GM12878 (cell line): ENCODE measurements around the gene PLCG2. TPM values are rescaled to one million over a fixed set of nuclear protein-coding genes. Genes with fewer than 3 reads are reported as not detected.

Experiments used
- ATAC-seq: fragments of 200-7000 bp; cut with Tn5 transposase; 3 replicates; pipeline ENCODE4 v1.9.1; 2020; ENCODE audit warnings: mild to moderate bottlenecking, moderate library complexity
- BruUV-seq: library from RNA; stranded (reverse); fragments of 400-500 nt; replicated peaks from 2 replicates; lab custom pipeline; 2021; lab: Mats Ljungman, UMichigan
- CTCF ChIA-PET: fragments of 300-600 bp; sonication (Branson Sonifier 250); formaldehyde crosslinking; extraction: SDS; loops from one replicate; lab custom pipeline; 2021; ENCODE audit warnings: inconsistent platforms; lab: Yijun Ruan, JAX
- POLR2A ChIA-PET: fragments of 350-600 bp; formaldehyde crosslinking; extraction: SDS; loops from one replicate; lab custom pipeline; 2021; ENCODE audit warnings: inconsistent platforms; lab: Charles Lee
- RAD21 ChIA-PET: fragments of 300-600 bp; sonication (Branson Sonifier 250); formaldehyde crosslinking; loops from one replicate; lab custom pipeline; 2023; ENCODE audit warnings: antibody characterized with exemption; ENCODE audit not compliant: unreplicated experiment; lab: Charles Lee
- SMC1A ChIA-PET: fragments of 300-600 bp; sonication (Branson Sonifier 250); formaldehyde crosslinking; loops from one replicate; lab custom pipeline; 2023; ENCODE audit not compliant: unreplicated experiment, uncharacterized antibody; lab: Charles Lee
- DNase-seq: peaks from one replicate; pipeline ENCODE4 v3.0.0-alpha.2; 2011; ENCODE audit warnings: low read depth, low spot score
- FAIRE-seq: peaks from 3 replicates; lab custom pipeline; 2011; peaks lifted over from hg19 to GRCh38; lab: Jason Lieb, UNC
- H2AFZ ChIP-seq: 2 replicates; pipeline ENCODE4 v1.6.0; 2011; ENCODE audit warnings: low read depth, low read length, control low read depth; ENCODE audit not compliant: control insufficient read depth
- H3K27ac ChIP-seq: 2 replicates; pipeline ENCODE4 v1.5.1; 2011; ENCODE audit warnings: control low read depth; ENCODE audit not compliant: control insufficient read depth, insufficient read depth
- H3K27me3 ChIP-seq, 2 experiments: replicated peaks in 1 of 2; 2 replicates each; pipeline versions ENCODE4 v1.6.0 to v1.6.1; 2011; ENCODE audit warnings: low read length in 1 of 2; ENCODE audit not compliant: control insufficient read depth in 2 of 2, insufficient read depth in 2 of 2
- H3K36me3 ChIP-seq, 2 experiments: 2 replicates each; pipeline ENCODE4 v1.5.1; 2011; ENCODE audit warnings: low read length in 1 of 2; ENCODE audit not compliant: control insufficient read depth in 2 of 2, insufficient read depth in 2 of 2
- H3K4me1 ChIP-seq: 2 replicates; pipeline ENCODE4 v1.6.1; 2011; ENCODE audit warnings: mild to moderate bottlenecking, low read length, moderate library complexity, mixed read lengths; ENCODE audit not compliant: control insufficient read depth, insufficient read depth
- H3K4me2 ChIP-seq: 2 replicates; pipeline ENCODE4 v1.6.0; 2011; ENCODE audit warnings: control low read depth; ENCODE audit not compliant: control insufficient read depth, insufficient read depth
- H3K4me3 ChIP-seq: fragments of 200-600 bp; sonication (generic); 2 replicates; pipeline ENCODE4 v1.5.1; 2016
- H3K79me2 ChIP-seq: 2 replicates; pipeline ENCODE4 v1.6.0; 2011; ENCODE audit warnings: low read length; ENCODE audit not compliant: control insufficient read depth, insufficient read depth
- H3K9ac ChIP-seq: 2 replicates; pipeline ENCODE4 v1.8.0; 2011; ENCODE audit warnings: low read length, control low read depth, mixed read lengths; ENCODE audit not compliant: control insufficient read depth, insufficient read depth
- H3K9me3 ChIP-seq: replicated peaks from 3 replicates; pipeline ENCODE4 v1.5.1; 2011; ENCODE audit warnings: mild to moderate bottlenecking, low read length; ENCODE audit not compliant: control insufficient read depth, insufficient read depth
- H4K20me1 ChIP-seq: 2 replicates; pipeline ENCODE4 v1.6.0; 2011; ENCODE audit not compliant: control insufficient read depth, insufficient read depth
- ATF2 ChIP-seq: IDR thresholded peaks from 2 replicates; pipeline ENCODE4 v1.6.1; 2012; ENCODE audit warnings: low read length, inconsistent platforms
- BMI1 ChIP-seq: fragments of 450-650 bp; IDR thresholded peaks from 2 replicates; pipeline ENCODE4 v1.6.1; 2016; ENCODE audit warnings: mild to moderate bottlenecking, moderate library complexity, borderline replicate concordance
- E4F1 ChIP-seq: fragments of 450-650 bp; IDR thresholded peaks from 2 replicates; pipeline ENCODE4 v1.6.1; 2018; ENCODE audit warnings: borderline replicate concordance, mild to moderate bottlenecking; ENCODE audit not compliant: partially characterized antibody
- NFIC ChIP-seq: IDR thresholded peaks from 2 replicates; pipeline ENCODE4 v1.6.1; 2012; ENCODE audit warnings: low read depth, mild to moderate bottlenecking, inconsistent platforms, low read length, moderate library complexity
- PKNOX1 ChIP-seq: fragments of 450-650 bp; IDR thresholded peaks from 2 replicates; pipeline ENCODE4 v1.6.1; 2016; ENCODE audit warnings: mild to moderate bottlenecking
- RFX5 ChIP-seq: IDR thresholded peaks from 2 replicates; pipeline ENCODE4 v1.6.1; 2011; ENCODE audit warnings: low read depth, low read length, improper control_type of control experiment
- SIX5 ChIP-seq: IDR thresholded peaks from 2 replicates; pipeline ENCODE4 v1.6.1; 2011; ENCODE audit warnings: mild to moderate bottlenecking, low read depth, low read length, moderate library complexity; ENCODE audit not compliant: severe bottlenecking
- SRF ChIP-seq, 2 experiments: IDR thresholded peaks; 2 replicates each; pipeline ENCODE4 v1.6.1; 2011; ENCODE audit warnings: low read depth in 2 of 2, low read length in 2 of 2, mild to moderate bottlenecking in 1 of 2, moderate library complexity in 1 of 2
- SUZ12 ChIP-seq: fragments of 200-600 bp; sonication (generic); IDR thresholded peaks from one replicate; pipeline ENCODE4 v1.6.1; 2018; ENCODE audit warnings: antibody characterized with exemption, mild to moderate bottlenecking; ENCODE audit not compliant: unreplicated experiment
- ZBED1 ChIP-seq: IDR thresholded peaks from 2 replicates; pipeline ENCODE4 v1.6.1; 2016; ENCODE audit warnings: borderline replicate concordance
- ZBTB11 ChIP-seq: fragments of 450-650 bp; formaldehyde crosslinking; IDR thresholded peaks from 2 replicates; pipeline ENCODE4 v1.5.0; 2022; ENCODE audit warnings: mild to moderate bottlenecking, missing genetic modification characterization
- WGBS: methylation state at CpG from one replicate; pipeline ENCODE4 v1.1.6; 2016; ENCODE audit warnings: low lambda C conversion rate; ENCODE audit not compliant: insufficient replicate concordance, insufficient coverage; ENCODE audit errors: missing lambda C conversion rate; 5-methylcytosine and 5-hydroxymethylcytosine counted together
- in situ Hi-C: fragments of 300-500 bp; cut with MboI; formaldehyde crosslinking; loops from 9 replicates; pipeline ENCODE4 v1.14.3; 2018; ENCODE audit warnings: mixed read lengths
- intact Hi-C: fragments of 100-400 bp; cut with micrococcal nuclease; formaldehyde crosslinking; loops from one replicate; pipeline ENCODE4 v1.14.2; 2022; ENCODE audit not compliant: unreplicated experiment
- polyA plus RNA-seq, 11 experiments: library from polyadenylated mRNA; depleted of rRNA in 4 of 11; unstranded in 6 of 11; stranded (reverse) in 5 of 11; fragments of >200 nt; fragmentation: Nextera tagmentation in 4 of 11; fragmentation: Illumina TruSeq in 1 of 11; extraction: Ambion mirVana in 4 of 11; extraction: Trizol in 1 of 11; gene quantifications; 1 replicate in 1 of 11; 2 replicates in 10 of 11; pipeline versions ENCODE4 v1.2.1 to v1.2.3, GENCODE V29; 2011 to 2016; ENCODE audit warnings: inconsistent platforms in 2 of 11, missing spikeins in 2 of 11, low read depth in 1 of 11
- total RNA-seq, 4 experiments: library from RNA; depleted of rRNA in 3 of 4; stranded (reverse); fragments of >200 nt in 3 of 4; fragmentation: Illumina TruSeq in 1 of 4; extraction: Trizol in 1 of 4; gene quantifications; 2 replicates each; pipeline versions ENCODE4 v1.2.1 to v1.2.3, GENCODE V29; 2013 to 2021

PLCG2 gene
- total and polyA plus RNA-seq, 10 of the 15 experiments (the other 5 are each of a cell fraction or from before 2014, with no cell fraction given) = 47.6 to 256 (median 149) TPM

- TF ChIP-seq SRF (IDR thresholded peaks at IDR 0.05; ENCODE audit: low read depth in 2 of 2, low read length in 2 of 2) (no peak), E4F1 (no peak), BMI1 (no peak), NFIC (no peak), ATF2 (no peak), SUZ12 (no peak)
Observed at GRCh38 chr16:81817789-81818567, 38.9 kb downstream of the PLCG2 start (continued).

- CTCF ChIA-PET = interaction anchor here (0.7 to 4.3 kb wide), 17 partner anchors 9 to 378 kb away, joined by 3 to 40 read pairs (median 5); partner anchors contain the start of gene PLCG2
- SMC1A ChIA-PET = interaction anchor here (0.6 to 8.4 kb wide), 21 partner anchors 11 to 338 kb away, joined by 3 to 135 read pairs (median 6); partner anchors contain the start of gene PLCG2
- peak overlapping the region; percentile 98 for H3K27ac ChIP-seq
- 0% methylated on average over 1 of the region's 1 CpG for WGBS
- H3K4me3 ChIP-seq = peak overlapping the region; percentile 38; the same call in 1 of the 2 replicates
- H3K9ac ChIP-seq = peak overlapping the region; percentile 84
- peaks cover 88% of the 10 kb centered on the region for H3K4me1 ChIP-seq
- ATAC-seq (no peak), DNase-seq (no peak), FAIRE-seq (no peak)
- no peaks in the 10 kb centered on the region for H4K20me1 ChIP-seq
- in situ Hi-C loops = no loop called here
- intact Hi-C loops = loop anchor here (5.0 to 10.0 kb wide), 2 partner anchors 54 to 334 kb away; no protein-coding TSS in a partner anchor
- H3K4me2 ChIP-seq = peak overlapping the region; percentile 92
- H2AFZ ChIP-seq = no peak overlapping the region
- H3K9me3 ChIP-seq = peaks cover 1% of the 10 kb centered on the region; the same call in 1 of the 3 replicates
- no peaks in the 10 kb centered on the region for H3K27me3 ChIP-seq
- H3K36me3 ChIP-seq = peaks cover 4% of the 10 kb centered on the region in 2 experiments; a peak in 2 of 4 replicates
- POLR2A ChIA-PET = interaction anchor here (0.6 to 4.1 kb wide), 20 partner anchors 9 to 1195 kb away, joined by 3 to 46 read pairs (median 7); partner anchors contain the start of gene PLCG2
- RAD21 ChIA-PET = interaction anchor here (0.7 to 5.8 kb wide), 22 partner anchors 8 to 101 kb away, joined by 3 to 67 read pairs (median 11); partner anchors contain the start of gene PLCG2
- peaks cover 97% of the 10 kb centered on the region for H3K79me2 ChIP-seq
- BruUV-seq = no TSS peak
- TF ChIP-seq ZBED1 (no peak), ZBTB11 (CRISPR knock-in tag) (no peak), PKNOX1 (peak; percentile 89), RFX5 (peak; percentile 59; the same call in 1 of the 2 replicates), SIX5 (no peak)
Observed at GRCh38 chr16:81818568-81818896, 39.4 kb downstream of the PLCG2 start.
